HG03066 (cell line): ENCODE results near the gene DNAH2.
A peak's percentile ranks its signal among the peaks of the same experiment; 100 is the strongest.

Source experiments
- ATAC-seq: cut with Tn5 transposase; IDR thresholded peaks from one replicate; pipeline ENCODE4 v1.9.1; 2021; ENCODE audit warnings: low read depth; ENCODE audit not compliant: unreplicated experiment

Gene DNAH2

GRCh38 chr17:7837408-7838088 lies 120.0 kb downstream of the DNAH2 start:
- no peak for ATAC-seq

GRCh38 chr17:7838090-7839075 lies 120.8 kb downstream of the DNAH2 start:
- ATAC-seq = no peak

DNA sequence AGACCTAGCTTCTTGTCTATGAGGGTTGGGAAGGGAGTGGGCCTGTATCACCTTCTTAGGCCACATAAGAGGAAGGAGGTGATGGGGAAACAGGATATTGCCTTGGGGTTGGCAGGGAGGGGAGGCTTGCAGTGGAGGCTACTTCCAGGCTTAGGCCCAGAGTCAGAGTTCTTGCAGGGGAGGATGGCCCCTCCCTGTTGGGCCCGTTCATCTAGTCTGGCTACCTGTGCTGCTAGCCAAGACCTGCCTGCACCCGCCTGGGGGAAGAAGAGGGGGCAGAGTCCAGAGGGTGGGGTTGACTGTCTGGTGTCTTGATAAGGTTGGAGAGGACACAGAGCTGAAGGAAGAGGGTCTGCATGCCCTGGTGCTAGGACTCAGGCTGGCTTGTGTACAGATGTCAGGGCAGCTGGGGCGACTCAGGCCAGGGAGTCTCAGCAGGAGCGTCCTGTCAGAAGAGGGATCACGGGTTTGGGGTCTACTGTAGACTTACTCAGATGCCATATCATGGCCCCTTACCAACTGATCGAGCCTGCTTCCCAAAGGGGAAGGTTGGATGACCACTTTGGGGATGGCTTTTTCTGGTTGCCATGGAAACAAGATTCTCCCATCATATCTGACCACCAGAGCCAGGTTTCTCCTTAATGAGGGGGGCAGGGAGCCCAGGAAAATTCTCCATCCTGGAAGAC lies 121.8 kb downstream of the DNAH2 start:
- ATAC-seq = no peak

- no peak for ATAC-seq
These were observed 122.3 kb downstream of the DNAH2 start for GRCh38 chr17:7839876-7840261.

GRCh38 chr17:7840441-7840840 lies 122.9 kb downstream of the DNAH2 start:
- no peak for ATAC-seq

GRCh38 chr17:7840875-7841274 lies 123.3 kb downstream of the DNAH2 start:
- ATAC-seq = no peak

DNA sequence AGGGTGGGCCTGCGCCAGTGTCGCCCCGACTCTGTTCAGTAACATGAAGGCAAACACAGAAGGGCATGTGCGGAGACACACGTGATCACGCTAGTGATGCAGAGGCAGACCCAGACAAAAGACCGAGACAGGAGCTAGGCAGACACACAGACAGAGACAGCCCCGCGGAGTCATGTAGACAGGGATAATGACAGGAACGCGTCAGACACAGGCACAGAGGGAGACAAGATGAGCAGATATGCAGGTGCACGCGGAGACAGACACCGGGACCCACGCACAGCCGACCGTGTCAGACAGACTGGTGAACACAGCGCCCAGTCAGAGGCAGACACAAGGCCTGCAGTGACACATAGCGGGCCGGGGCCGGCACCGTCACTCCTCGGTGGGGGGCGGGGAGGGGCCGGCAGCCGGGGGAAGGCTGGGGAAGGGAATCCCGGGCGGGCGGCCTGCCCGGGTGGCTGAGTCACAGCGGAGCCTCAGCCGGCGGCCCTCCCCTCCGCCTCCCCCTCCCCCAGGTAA lies 123.9 kb downstream of the DNAH2 start:
- no peak for ATAC-seq

DNA sequence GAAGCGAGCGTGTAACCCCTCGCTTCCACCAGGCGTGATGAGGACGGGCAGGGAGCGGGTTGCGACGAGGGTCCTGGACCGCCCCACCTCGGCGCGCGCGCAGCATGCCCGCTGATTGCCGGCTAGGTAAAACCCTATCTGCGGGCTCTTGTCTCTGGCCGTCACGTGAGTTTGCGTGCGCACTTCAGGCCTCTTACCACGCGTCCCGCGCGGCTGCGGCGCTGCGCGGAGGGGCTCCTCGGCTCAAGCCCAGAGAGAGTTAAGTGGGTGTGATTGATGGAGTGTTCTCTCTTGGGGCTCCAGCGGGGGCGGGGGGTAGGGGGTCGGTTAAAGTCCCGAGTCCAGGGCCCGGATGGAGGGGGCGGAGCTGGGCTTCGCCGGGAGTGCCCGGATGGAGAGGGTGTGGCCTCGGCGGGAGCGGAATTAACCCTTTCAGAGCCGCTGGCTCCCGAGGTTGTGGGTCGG lies 124.4 kb downstream of the DNAH2 start:
- peak; percentile 16 for ATAC-seq

DNA sequence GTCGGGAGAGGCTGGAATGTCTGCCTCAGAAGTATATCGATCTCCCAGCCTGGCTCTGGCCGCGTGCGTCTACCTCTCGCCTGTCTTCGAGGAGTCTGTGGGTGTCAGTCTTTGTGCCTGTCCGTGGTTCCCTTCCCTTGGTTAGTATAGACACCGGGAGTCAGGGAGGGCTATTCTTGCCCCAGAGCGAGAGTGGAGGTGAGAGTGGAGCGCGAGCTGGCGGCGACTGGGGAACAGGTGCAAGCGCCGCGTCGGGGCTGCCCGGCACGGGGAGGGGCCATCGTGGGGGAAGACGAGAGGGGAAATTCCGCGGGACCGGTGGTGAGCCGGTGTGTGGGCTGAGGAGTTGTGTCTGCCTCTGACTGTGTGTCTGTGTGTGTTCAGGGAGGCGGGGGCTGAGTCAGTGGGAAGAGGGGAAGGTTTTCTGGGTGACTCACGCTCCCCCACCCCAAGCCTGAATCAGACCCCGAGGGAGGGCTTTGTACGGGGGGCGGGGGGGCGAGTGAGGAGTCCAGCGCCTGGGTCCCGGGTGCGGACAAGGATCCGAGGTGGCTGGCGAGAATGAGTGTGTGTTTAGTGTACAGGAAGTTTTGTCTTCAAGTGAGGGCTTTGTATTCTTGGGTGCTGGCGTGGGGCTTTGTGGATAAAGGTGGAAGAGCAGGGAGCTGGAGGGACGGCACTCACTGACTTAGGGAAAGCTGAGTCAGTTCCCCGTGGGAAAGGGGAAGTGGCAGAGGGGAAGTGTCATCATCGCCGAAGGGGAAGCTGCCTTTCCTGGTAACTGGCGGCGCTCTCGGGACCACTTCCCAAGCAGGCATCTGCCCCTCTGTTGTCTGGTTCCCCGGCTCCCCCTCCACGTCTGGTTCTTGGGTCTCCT lies 125.1 kb downstream of the DNAH2 start:
- ATAC-seq = peak; percentile 28

GRCh38 chr17:7843257-7843535 lies 125.7 kb downstream of the DNAH2 start:
- no peak for ATAC-seq

DNA sequence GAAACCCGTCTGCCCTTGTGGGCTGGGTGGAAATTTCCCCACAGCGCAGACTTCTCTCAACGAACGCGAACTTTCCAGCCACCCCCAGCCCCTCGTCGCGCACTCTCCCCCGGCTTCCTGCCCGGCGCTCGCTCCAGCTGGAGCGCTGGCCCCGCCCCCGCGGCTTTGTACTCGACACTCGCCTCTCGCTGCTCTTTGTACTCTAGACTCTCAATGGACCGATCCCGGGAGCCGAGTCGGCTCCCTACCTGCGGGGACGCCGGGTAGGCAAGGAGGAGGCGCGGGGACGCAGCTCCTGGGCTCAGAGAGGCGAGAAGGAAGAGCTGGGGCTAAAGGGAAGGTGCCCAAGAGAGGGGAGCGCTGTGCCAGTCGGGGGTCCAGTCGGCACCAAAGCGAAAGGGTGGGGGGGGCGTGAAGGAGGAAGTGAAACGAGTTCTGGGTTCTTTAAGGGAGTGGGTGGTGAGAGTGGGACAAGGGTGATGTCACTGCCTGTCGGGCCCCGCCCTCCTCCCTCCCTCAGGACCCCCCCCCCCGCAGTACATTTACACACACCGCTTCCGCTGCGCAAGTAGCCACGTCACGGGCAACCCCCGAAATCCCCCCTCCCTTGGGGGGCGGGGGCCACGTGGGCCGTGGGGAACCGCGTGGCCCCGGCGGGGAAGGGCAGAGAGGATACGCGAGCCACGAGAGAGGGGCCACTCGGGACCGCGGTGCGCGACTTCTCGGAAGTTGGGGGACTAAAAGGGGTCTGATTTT lies 126.2 kb downstream of the DNAH2 start:
- ATAC-seq = no peak

DNA sequence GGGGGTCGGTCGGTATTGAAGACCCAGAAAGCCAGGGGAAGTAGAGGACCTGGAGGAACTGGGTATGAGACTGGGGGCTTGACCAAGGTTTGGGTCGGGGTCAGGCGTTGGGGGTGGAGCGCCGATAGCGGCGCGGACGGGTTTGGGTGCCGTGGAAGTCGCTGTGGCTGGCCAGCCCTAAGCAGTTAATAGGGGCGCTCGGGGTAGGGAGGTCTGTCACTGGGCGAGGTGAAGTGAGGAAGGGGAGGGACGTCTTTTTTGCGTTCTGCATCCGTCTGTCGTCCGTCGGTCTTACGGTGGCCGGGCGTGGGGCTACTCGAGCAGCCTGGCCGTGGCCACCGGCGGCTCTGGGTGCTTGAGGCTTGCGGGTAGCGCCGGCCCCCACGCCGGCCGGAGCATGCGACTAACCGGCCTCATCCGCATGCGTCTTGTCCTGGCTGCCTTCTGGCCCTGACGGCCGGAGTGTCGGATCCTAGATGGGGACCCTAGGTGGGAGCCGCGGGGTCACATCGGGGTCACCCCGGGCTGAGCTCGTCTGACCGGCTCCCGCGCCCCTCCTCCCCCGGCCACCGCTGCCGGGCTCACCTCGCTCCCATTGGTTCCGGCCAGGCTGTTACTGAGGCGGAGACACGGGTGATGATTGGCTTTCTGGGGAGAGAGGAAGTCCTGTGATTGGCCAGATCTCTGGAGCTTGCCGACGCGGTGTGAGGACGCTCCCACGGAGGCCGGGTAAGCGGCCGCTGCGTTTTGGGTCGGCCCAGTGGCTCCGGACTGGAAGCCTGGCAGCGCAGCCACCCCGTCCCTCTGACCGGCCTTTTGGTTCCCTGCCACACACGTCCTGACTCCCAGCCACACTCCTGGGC lies 127.0 kb downstream of the DNAH2 start:
- peak; percentile 38 for ATAC-seq

GRCh38 chr17:7845359-7846062 lies 128.0 kb downstream of the DNAH2 start:
- ATAC-seq = no peak

DNA sequence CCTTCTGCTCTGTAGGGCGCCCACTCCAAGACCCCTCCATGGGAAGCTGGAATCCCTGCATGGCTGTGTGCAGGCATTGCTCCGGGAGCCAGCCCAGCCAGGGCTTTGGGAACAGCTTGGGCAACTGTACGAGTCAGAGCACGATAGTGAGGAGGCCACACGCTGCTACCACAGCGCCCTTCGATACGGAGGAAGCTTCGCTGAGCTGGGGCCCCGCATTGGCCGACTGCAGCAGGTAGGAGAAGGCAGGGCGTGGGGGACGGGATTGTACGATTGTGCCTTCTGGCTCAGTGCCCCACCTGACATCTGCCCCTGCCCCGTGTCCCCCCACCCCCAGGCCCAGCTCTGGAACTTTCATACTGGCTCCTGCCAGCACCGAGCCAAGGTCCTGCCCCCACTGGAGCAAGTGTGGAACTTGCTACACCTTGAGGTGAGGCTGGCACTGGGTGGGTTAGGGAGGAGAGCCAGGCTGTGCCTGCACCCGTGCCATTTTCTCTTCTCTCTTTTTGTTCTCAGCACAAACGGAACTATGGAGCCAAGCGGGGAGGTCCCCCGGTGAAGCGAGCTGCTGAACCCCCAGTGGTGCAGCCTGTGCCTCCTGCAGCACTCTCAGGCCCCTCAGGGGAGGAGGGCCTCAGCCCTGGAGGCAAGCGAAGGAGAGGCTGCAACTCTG lies 128.7 kb downstream of the DNAH2 start:
- ATAC-seq = no peak

DNA sequence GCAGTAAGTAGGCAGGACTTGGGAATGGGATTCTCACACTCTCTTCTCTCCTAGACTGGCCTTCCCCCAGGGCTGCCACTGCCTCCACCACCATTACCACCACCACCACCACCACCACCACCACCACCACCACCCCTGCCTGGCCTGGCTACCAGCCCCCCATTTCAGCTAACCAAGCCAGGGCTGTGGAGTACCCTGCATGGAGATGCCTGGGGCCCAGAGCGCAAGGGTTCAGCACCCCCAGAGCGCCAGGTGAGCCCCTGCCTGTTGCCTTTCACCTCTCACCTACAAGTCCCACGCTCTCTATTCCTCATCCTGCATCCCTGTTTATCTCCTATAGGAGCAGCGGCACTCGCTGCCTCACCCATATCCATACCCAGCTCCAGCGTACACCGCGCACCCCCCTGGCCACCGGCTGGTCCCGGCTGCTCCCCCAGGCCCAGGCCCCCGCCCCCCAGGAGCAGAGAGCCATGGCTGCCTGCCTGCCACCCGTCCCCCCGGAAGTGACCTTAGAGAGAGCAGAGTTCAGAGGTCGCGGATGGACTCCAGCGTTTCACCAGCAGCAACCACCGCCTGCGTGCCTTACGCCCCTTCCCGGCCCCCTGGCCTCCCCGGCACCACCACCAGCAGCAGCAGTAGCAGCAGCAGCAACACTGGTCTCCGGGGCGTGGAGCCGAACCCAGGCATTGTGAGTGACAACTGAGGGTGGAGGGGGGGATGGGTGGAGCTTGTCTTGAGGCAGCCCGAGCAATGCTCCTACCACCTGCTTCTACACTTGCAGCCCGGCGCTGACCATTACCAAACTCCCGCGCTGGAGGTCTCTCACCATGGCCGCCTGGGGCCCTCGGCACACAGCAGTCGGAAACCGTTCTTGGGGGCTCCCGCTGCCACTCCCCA lies 129.5 kb downstream of the DNAH2 start:
- ATAC-seq = no peak

GRCh38 chr17:7848131-7848579 lies 130.6 kb downstream of the DNAH2 start:
- no peak for ATAC-seq
